GM12878 (cell line): ENCODE measurements around the gene ANKRD13D. TPM values are rescaled to one million over a fixed set of nuclear protein-coding genes. Genes with fewer than 3 reads are reported as not detected.
A peak's percentile ranks its signal among the peaks of the same experiment; 100 is the strongest.

ENCODE experiments used
- BHLHE40 ChIP-seq, 2 experiments: fragments of 450-650 bp in 1 of 2; IDR thresholded peaks; 2 replicates each; pipeline ENCODE4 v1.6.1; 2011 to 2017; ENCODE audit warnings: low read depth in 2 of 2, borderline replicate concordance in 1 of 2, improper control_type of control experiment in 1 of 2, low read length in 1 of 2, mild to moderate bottlenecking in 1 of 2
- BRCA1 ChIP-seq: IDR thresholded peaks from 2 replicates; pipeline ENCODE4 v1.6.1; 2011; ENCODE audit warnings: low read depth, low read length, improper control_type of control experiment
- CHD2 ChIP-seq: IDR thresholded peaks from 2 replicates; pipeline ENCODE4 v1.6.1; 2011; ENCODE audit warnings: low read depth, low read length, improper control_type of control experiment, borderline replicate concordance
- HDGF ChIP-seq: fragments of 450-650 bp; IDR thresholded peaks from 2 replicates; pipeline ENCODE4 v1.6.1; 2016; ENCODE audit warnings: antibody characterized with exemption
- JUNB ChIP-seq: IDR thresholded peaks from 2 replicates; pipeline ENCODE4 v1.6.1; 2016; ENCODE audit warnings: antibody characterized with exemption, mild to moderate bottlenecking
- MTA2 ChIP-seq: fragments of 450-650 bp; IDR thresholded peaks from 2 replicates; pipeline ENCODE4 v1.6.1; 2016; ENCODE audit warnings: low read depth, mild to moderate bottlenecking, moderate library complexity
- NFYA ChIP-seq: IDR thresholded peaks from 2 replicates; pipeline ENCODE4 v1.6.1; 2011; ENCODE audit warnings: low read depth, mild to moderate bottlenecking, low read length, improper control_type of control experiment, borderline replicate concordance
- NRF1 ChIP-seq: conservative IDR thresholded peaks from 2 replicates; pipeline ENCODE4 v1.6.1; 2011; ENCODE audit warnings: mild to moderate bottlenecking, low read depth, low read length, improper control_type of control experiment
- PAX8 ChIP-seq: fragments of 450-650 bp; IDR thresholded peaks from 2 replicates; pipeline ENCODE4 v1.6.1; 2017; ENCODE audit warnings: mild to moderate bottlenecking, moderate library complexity
- POLR2AphosphoS2 ChIP-seq: IDR thresholded peaks from 2 replicates; pipeline ENCODE4 v1.6.1; 2011; ENCODE audit warnings: low read depth, mild to moderate bottlenecking, low read length, improper control_type of control experiment, moderate library complexity
- RB1 ChIP-seq: fragments of 450-650 bp; formaldehyde crosslinking; IDR thresholded peaks from 2 replicates; pipeline ENCODE4 v1.6.1; 2017; ENCODE audit warnings: mild to moderate bottlenecking, borderline replicate concordance
- RUNX3 ChIP-seq: IDR thresholded peaks from 2 replicates; pipeline ENCODE4 v1.6.1; 2012; ENCODE audit warnings: low read length, inconsistent platforms
- TCF3 ChIP-seq: IDR thresholded peaks from 2 replicates; pipeline ENCODE4 v1.6.1; 2012; ENCODE audit warnings: low read depth, mild to moderate bottlenecking, low read length, borderline replicate concordance; ENCODE audit not compliant: insufficient read depth
- polyA plus RNA-seq, 11 experiments: library from polyadenylated mRNA; depleted of rRNA in 4 of 11; unstranded in 6 of 11; stranded (reverse) in 5 of 11; fragments of >200 nt; fragmentation: Nextera tagmentation in 4 of 11; fragmentation: Illumina TruSeq in 1 of 11; extraction: Ambion mirVana in 4 of 11; extraction: Trizol in 1 of 11; gene quantifications; 1 replicate in 1 of 11; 2 replicates in 10 of 11; pipeline versions ENCODE4 v1.2.1 to v1.2.3, GENCODE V29; 2011 to 2016; ENCODE audit warnings: inconsistent platforms in 2 of 11, missing spikeins in 2 of 11, low read depth in 1 of 11
- total RNA-seq, 4 experiments: library from RNA; depleted of rRNA in 3 of 4; stranded (reverse); fragments of >200 nt in 3 of 4; fragmentation: Illumina TruSeq in 1 of 4; extraction: Trizol in 1 of 4; gene quantifications; 2 replicates each; pipeline versions ENCODE4 v1.2.1 to v1.2.3, GENCODE V29; 2013 to 2021
- TF ChIP-seq, protein P1 (sequence below): fragments of 450-650 bp; IDR thresholded peaks from 2 replicates; pipeline ENCODE4 v1.6.1; 2017; ENCODE audit warnings: low read depth, mild to moderate bottlenecking, moderate library complexity
- TF ChIP-seq, protein P2 (sequence below): IDR thresholded peaks from 2 replicates; pipeline ENCODE4 v1.6.1; 2012; ENCODE audit warnings: mild to moderate bottlenecking, low read depth, low read length
- TF ChIP-seq, protein P3 (sequence below): IDR thresholded peaks from 2 replicates; pipeline ENCODE4 v1.6.1; 2012; ENCODE audit warnings: low read depth, low read length, improper control_type of control experiment
- TF ChIP-seq, protein P4 (sequence below): fragments of 450-650 bp; IDR thresholded peaks from 2 replicates; pipeline ENCODE4 v1.6.1; 2017; ENCODE audit warnings: mild to moderate bottlenecking, moderate library complexity
- TF ChIP-seq, protein P5 (sequence below): fragments of 450-650 bp; IDR thresholded peaks from 2 replicates; pipeline ENCODE4 v1.6.1; 2014; ENCODE audit warnings: mild to moderate bottlenecking

ANKRD13D gene
- total and polyA plus RNA-seq, 10 of the 15 experiments (the other 5 are each of a cell fraction or from before 2014, with no cell fraction given) = 2.0 to 56.2 (median 21.4) TPM

DNA sequence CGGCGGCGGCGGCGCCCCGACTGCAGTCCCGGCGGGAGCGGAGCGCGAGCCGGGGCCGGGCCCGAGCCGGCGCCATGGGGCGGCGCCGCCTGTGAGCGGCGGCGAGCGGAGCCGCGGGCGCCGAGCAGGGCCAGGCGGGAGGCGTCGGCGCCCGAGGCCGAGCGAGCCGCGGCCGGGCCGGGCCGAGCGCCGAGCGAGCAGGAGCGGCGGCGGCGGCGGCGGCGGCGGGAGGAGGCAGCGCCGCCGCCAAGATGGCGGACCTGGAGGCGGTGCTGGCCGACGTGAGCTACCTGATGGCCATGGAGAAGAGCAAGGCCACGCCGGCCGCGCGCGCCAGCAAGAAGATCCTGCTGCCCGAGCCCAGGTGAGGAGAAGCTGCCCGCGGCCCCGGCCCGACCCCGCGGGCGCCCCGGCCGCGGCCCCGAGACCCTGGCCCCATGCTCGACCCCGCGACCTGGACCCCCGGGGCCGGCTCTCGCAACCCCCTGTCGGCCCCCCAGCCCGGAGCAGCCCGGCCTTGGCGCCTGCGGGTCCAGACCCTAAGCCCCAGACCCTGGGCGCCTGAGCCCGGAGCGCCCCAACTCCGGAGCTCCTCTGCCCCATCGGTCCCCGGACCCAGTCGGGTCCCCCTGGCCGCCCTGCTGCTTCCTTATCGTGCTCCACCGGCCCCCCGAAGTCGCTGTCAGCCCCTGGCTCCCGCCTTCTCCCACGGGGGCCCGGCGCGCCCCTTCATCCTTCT lies 22.5 kb upstream of the ANKRD13D start, which contains the start of gene GRK2 (continued):
- TF ChIP-seq, protein P1, sequence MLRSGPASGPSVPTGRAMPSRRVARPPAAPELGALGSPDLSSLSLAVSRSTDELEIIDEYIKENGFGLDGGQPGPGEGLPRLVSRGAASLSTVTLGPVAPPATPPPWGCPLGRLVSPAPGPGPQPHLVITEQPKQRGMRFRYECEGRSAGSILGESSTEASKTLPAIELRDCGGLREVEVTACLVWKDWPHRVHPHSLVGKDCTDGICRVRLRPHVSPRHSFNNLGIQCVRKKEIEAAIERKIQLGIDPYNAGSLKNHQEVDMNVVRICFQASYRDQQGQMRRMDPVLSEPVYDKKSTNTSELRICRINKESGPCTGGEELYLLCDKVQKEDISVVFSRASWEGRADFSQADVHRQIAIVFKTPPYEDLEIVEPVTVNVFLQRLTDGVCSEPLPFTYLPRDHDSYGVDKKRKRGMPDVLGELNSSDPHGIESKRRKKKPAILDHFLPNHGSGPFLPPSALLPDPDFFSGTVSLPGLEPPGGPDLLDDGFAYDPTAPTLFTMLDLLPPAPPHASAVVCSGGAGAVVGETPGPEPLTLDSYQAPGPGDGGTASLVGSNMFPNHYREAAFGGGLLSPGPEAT = no peak
- TF ChIP-seq NRF1 = no peak
- TF ChIP-seq BHLHE40 (IDR thresholded peaks at IDR 0.05; ENCODE audit: borderline replicate concordance in 1 of 2, low read depth in 2 of 2, low read length in 1 of 2) = no peak
- TF ChIP-seq RUNX3 = no peak
- no peak for TF ChIP-seq CHD2
- TF ChIP-seq, protein P2, sequence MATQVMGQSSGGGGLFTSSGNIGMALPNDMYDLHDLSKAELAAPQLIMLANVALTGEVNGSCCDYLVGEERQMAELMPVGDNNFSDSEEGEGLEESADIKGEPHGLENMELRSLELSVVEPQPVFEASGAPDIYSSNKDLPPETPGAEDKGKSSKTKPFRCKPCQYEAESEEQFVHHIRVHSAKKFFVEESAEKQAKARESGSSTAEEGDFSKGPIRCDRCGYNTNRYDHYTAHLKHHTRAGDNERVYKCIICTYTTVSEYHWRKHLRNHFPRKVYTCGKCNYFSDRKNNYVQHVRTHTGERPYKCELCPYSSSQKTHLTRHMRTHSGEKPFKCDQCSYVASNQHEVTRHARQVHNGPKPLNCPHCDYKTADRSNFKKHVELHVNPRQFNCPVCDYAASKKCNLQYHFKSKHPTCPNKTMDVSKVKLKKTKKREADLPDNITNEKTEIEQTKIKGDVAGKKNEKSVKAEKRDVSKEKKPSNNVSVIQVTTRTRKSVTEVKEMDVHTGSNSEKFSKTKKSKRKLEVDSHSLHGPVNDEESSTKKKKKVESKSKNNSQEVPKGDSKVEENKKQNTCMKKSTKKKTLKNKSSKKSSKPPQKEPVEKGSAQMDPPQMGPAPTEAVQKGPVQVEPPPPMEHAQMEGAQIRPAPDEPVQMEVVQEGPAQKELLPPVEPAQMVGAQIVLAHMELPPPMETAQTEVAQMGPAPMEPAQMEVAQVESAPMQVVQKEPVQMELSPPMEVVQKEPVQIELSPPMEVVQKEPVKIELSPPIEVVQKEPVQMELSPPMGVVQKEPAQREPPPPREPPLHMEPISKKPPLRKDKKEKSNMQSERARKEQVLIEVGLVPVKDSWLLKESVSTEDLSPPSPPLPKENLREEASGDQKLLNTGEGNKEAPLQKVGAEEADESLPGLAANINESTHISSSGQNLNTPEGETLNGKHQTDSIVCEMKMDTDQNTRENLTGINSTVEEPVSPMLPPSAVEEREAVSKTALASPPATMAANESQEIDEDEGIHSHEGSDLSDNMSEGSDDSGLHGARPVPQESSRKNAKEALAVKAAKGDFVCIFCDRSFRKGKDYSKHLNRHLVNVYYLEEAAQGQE = no peak
- TF ChIP-seq MTA2 = no peak
- no peak for TF ChIP-seq NFYA
- TF ChIP-seq, protein P3, sequence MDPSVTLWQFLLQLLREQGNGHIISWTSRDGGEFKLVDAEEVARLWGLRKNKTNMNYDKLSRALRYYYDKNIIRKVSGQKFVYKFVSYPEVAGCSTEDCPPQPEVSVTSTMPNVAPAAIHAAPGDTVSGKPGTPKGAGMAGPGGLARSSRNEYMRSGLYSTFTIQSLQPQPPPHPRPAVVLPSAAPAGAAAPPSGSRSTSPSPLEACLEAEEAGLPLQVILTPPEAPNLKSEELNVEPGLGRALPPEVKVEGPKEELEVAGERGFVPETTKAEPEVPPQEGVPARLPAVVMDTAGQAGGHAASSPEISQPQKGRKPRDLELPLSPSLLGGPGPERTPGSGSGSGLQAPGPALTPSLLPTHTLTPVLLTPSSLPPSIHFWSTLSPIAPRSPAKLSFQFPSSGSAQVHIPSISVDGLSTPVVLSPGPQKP = no peak
- TF ChIP-seq, protein P4, sequence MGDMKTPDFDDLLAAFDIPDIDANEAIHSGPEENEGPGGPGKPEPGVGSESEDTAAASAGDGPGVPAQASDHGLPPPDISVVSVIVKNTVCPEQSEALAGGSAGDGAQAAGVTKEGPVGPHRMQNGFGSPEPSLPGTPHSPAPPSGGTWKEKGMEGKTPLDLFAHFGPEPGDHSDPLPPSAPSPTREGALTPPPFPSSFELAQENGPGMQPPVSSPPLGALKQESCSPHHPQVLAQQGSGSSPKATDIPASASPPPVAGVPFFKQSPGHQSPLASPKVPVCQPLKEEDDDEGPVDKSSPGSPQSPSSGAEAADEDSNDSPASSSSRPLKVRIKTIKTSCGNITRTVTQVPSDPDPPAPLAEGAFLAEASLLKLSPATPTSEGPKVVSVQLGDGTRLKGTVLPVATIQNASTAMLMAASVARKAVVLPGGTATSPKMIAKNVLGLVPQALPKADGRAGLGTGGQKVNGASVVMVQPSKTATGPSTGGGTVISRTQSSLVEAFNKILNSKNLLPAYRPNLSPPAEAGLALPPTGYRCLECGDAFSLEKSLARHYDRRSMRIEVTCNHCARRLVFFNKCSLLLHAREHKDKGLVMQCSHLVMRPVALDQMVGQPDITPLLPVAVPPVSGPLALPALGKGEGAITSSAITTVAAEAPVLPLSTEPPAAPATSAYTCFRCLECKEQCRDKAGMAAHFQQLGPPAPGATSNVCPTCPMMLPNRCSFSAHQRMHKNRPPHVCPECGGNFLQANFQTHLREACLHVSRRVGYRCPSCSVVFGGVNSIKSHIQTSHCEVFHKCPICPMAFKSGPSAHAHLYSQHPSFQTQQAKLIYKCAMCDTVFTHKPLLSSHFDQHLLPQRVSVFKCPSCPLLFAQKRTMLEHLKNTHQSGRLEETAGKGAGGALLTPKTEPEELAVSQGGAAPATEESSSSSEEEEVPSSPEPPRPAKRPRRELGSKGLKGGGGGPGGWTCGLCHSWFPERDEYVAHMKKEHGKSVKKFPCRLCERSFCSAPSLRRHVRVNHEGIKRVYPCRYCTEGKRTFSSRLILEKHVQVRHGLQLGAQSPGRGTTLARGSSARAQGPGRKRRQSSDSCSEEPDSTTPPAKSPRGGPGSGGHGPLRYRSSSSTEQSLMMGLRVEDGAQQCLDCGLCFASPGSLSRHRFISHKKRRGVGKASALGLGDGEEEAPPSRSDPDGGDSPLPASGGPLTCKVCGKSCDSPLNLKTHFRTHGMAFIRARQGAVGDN = 0 out of 2 replicates have a peak, but pooled peaks have one; percentile 23
- no peak for TF ChIP-seq BRCA1
- no peak for TF ChIP-seq TCF3
- TF ChIP-seq JUNB = no peak
- TF ChIP-seq RB1 = no peak; the same call in 1 of the 2 replicates
- no peak for TF ChIP-seq POLR2AphosphoS2
- no peak for TF ChIP-seq PAX8
- no peak for TF ChIP-seq HDGF
- TF ChIP-seq, protein P5, sequence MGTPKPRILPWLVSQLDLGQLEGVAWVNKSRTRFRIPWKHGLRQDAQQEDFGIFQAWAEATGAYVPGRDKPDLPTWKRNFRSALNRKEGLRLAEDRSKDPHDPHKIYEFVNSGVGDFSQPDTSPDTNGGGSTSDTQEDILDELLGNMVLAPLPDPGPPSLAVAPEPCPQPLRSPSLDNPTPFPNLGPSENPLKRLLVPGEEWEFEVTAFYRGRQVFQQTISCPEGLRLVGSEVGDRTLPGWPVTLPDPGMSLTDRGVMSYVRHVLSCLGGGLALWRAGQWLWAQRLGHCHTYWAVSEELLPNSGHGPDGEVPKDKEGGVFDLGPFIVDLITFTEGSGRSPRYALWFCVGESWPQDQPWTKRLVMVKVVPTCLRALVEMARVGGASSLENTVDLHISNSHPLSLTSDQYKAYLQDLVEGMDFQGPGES = no peak
